Fibroblast of skin of back (primary cell): ENCODE results near the gene PCBP3.

Experiments used
- DNase-seq: peaks from one replicate; pipeline ENCODE4 v3.0.0-alpha.2; 2013

Gene PCBP3

GRCh38 chr21:45986316-45987051 is 343.0 kb downstream of the PCBP3 start:
- DNase-seq = no peak

DNA sequence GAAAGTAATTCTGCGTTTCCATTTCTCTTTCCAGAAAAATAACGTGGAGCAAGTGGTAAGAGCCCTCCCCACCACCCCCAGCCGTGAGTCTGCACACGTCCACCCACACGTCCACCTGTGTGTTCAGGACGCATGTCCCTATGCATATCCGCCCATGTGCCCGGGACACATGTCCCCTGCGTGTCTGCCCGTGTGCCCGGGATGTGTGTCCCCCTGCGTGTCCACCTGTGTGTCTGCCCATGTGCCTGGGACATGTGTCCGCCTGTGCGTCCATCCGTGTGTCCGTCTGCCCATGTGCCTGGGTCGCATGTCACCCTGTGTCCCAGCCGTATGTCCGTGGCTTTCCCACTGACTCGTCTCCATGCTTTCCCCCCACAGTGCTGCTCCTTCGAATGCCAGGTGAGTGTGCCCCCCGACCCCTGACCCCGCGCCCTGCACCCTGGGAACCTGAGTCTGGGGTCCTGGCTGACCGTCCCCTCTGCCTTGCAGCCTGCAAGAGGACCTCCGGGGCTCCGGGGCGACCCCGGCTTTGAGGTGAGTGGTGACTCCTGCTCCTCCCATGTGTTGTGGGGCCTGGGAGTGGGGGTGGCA is 343.7 kb downstream of the PCBP3 start:
- DNase-seq = no peak

- no peak for DNase-seq
Measured at GRCh38 chr21:45988366-45989347, 345.1 kb downstream of the PCBP3 start.

DNA sequence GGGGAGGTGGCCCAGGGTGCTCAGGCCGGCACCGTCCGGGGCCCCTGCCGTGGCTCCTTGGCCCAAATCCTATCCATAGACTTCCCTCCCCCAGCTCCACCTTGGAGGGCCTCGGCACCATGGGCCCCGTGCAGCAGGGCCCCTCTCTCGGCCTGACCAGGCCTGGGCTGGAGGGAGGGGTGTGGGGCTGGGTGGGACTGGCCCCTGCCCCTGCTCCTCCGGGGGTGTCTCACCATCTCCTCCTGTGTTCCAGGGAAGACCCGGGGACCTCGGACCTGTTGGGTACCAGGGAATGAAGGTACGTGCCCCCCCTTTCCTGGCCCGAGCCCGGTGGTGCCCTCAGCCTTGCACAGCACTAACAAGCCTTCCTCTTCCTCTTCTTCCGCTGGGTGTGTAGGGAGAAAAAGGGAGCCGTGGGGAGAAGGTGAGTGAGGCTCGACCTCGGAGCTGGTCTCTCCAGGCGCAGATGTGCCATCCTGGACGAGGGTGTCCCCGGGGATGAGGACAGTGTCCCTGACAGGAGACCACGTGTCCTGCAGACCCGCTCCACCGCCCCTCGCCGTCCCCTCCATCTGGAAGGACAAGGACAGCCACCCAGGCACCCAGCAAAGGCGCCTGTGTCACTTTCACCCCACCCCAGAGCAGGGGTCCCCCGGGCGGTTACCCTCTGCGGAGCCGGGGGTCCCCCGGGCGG is 346.0 kb downstream of the PCBP3 start:
- no peak for DNase-seq

DNA sequence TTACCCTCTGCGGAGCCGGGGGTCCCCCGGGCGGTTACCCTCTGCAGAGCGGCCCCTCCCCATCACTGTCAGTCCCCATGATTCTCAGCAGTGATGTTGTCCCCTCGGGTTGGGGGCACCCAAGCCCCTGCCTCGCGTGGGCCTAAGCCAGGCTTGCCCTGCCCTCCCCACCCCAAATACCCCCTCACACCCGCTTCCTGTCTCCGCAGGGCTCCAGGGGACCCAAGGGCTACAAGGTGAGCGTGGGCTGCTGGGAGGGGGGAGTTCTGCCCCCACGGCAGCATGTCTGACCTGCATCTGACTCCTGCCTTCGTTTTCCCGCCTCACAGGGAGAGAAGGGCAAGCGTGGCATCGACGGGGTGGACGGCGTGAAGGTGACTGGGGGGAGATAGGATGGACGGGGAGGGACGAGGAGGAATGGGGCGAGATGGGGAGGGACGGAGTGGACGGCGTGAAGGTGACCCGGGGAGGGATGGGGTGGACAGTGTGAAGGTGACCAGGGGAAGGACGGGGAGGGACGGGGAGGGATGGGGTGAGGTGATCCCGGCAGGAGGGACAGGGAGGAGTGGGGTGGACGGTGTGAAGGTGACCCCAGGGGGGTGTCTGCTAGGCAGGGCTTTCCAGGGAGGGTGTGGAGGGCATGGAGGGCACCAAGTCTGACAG is 346.7 kb downstream of the PCBP3 start:
- no peak for DNase-seq

DNA sequence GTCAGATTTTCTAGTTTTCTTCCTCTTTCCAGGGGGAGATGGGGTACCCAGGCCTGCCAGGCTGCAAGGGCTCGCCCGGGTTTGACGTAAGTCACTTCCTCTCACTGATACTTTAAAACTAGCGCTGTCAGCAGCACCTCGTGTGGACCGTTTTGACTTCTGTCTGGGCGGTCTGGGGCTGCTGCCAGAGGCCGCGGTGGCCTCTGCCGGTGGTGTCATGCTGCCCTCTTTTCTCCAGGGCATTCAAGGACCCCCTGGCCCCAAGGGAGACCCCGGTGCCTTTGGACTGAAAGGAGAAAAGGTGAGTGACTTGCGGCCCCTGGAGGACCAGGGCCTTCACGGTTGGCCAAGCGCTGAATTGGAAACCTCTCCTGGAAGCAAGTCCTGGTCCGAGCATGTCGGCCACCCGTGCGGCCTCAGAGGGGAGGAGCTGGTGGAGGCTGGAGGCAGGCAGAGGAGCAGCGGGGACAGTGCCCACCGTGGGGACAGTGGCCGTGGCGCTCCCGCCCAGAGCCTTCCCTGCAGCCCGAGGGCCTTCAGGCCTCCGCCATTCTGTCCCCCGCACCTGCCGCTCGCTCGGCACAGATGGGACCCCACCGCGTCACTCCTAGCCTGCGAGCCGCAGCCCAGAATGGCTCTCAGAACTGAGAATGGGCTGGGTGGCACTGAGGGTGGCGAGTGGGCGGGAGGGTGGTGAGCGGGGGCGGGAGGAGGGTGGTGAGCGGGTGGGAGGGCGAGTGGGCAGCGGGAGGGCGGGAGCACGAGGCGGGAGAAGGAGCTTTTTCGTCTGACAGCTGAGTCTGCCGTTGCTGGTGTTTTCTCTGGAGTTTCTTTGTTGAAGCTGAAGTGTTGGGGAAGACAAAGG is 347.4 kb downstream of the PCBP3 start:
- DNase-seq = no peak

DNA sequence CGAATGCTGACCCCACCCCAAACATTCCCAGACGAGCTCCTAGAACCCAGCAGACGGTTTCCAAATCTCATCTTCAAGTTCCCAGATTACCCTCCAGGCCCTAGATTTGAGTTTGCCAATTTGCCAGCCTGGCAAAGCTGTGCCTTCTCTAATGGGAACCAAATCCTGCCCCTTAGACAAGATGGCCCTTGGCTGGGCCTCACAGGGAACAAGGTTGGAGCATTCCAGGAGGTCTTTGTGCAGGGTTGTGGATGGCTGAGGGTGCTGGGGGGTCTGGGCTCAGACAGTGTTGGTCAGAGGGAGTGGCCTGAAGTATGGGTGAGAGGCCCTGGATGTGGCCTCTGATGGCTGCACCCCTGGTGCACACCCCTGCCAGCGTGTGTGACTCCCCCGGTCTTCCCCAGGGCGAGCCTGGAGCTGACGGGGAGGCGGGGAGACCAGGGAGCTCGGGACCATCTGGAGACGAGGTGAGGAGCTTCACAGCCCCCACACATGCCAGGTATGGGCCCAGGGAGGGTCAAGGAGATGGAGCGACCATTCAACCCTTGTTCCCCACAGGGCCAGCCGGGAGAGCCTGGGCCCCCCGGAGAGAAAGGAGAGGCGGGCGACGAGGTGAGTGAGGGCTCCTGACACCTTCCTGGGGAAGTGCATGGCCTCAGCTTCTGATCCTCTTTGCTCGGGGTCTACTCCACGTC is 348.2 kb downstream of the PCBP3 start:
- DNase-seq = no peak
